ENCODE measurements around the gene ARHGEF11. TPM values are rescaled to one million over a fixed set of nuclear protein-coding genes. Genes with fewer than 3 reads are reported as not detected.

Gene ARHGEF11
- total RNA-seq, 1 donor from 2014 or later = 43.7 TPM

GRCh38 chr1:156942576-156942975 is 103.0 kb downstream of the ARHGEF11 start:
- H3K4me1 Mint-ChIP-seq (ENCODE audit: unreplicated experiment) = no peaks in the 10 kb centered on the region
- H3K36me3 Mint-ChIP-seq = peaks cover 35% of the 10 kb centered on the region
- no peaks in the 10 kb centered on the region for H3K27me3 Mint-ChIP-seq
- TF ChIP-seq, protein P1, sequence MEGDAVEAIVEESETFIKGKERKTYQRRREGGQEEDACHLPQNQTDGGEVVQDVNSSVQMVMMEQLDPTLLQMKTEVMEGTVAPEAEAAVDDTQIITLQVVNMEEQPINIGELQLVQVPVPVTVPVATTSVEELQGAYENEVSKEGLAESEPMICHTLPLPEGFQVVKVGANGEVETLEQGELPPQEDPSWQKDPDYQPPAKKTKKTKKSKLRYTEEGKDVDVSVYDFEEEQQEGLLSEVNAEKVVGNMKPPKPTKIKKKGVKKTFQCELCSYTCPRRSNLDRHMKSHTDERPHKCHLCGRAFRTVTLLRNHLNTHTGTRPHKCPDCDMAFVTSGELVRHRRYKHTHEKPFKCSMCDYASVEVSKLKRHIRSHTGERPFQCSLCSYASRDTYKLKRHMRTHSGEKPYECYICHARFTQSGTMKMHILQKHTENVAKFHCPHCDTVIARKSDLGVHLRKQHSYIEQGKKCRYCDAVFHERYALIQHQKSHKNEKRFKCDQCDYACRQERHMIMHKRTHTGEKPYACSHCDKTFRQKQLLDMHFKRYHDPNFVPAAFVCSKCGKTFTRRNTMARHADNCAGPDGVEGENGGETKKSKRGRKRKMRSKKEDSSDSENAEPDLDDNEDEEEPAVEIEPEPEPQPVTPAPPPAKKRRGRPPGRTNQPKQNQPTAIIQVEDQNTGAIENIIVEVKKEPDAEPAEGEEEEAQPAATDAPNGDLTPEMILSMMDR (conservative IDR thresholded peaks at IDR 0.05) = no peak
- H3K27ac Mint-ChIP-seq = no peak overlapping the region
- H3K4me3 Mint-ChIP-seq = no peak overlapping the region
- no peak for DNase-seq (ENCODE audit: extremely low spot score, unreplicated experiment)
- no peaks in the 10 kb centered on the region for H3K9me3 Mint-ChIP-seq

DNA sequence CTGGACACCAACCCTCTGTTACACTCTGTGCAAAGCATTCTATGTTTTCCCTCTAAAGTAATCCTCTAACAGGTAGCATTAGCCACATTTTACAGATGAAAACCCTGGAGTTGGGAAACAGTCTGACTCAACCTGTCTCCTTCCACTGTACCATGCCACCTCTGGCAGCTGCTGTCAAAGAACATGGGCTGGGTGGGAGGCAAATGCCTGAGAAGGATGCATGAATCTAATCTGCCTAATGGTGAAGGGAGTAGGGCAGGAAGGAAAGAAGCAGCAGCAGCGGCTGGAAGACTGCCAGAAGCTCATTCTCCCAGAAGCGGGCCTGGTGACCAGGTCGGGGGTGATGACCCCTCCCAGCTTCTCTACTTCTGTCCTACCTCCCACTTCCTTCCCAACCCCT is 103.4 kb downstream of the ARHGEF11 start:
- H3K4me1 Mint-ChIP-seq (ENCODE audit: unreplicated experiment) = no peaks in the 10 kb centered on the region
- no peaks in the 10 kb centered on the region for H3K27me3 Mint-ChIP-seq
- TF ChIP-seq, protein P1 (conservative IDR thresholded peaks at IDR 0.05) = no peak
- no peak overlapping the region for H3K4me3 Mint-ChIP-seq
- H3K36me3 Mint-ChIP-seq = peaks cover 35% of the 10 kb centered on the region
- no peaks in the 10 kb centered on the region for H3K9me3 Mint-ChIP-seq
- no peak for DNase-seq (ENCODE audit: extremely low spot score, unreplicated experiment)
- H3K27ac Mint-ChIP-seq = no peak overlapping the region

DNA sequence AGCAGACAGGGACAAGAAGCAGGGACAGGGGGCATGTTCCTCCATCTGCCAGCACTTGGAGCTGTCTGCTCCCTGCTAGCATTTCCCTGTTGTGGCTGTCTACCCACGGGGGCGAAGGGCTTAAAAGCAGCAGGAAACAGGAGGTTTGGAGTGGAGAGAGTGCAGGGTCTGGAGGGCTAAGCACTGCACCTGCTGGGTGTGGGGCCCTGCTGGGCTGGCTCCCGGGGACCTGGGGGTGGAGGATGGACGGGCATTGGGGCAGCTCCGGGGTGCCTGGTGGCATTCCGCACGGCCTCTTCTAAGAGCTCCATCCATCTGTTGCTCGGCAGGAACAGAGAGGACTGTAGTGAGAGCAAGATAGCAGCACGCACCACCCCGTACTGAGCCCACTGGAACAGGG is 103.9 kb downstream of the ARHGEF11 start:
- H3K9me3 Mint-ChIP-seq = no peaks in the 10 kb centered on the region
- peaks cover 35% of the 10 kb centered on the region for H3K36me3 Mint-ChIP-seq
- no peak for DNase-seq (ENCODE audit: extremely low spot score, unreplicated experiment)
- no peak overlapping the region for H3K4me3 Mint-ChIP-seq
- TF ChIP-seq, protein P1 (conservative IDR thresholded peaks at IDR 0.05) = no peak
- no peaks in the 10 kb centered on the region for H3K4me1 Mint-ChIP-seq (ENCODE audit: unreplicated experiment)
- no peak overlapping the region for H3K27ac Mint-ChIP-seq
- no peaks in the 10 kb centered on the region for H3K27me3 Mint-ChIP-seq

DNA sequence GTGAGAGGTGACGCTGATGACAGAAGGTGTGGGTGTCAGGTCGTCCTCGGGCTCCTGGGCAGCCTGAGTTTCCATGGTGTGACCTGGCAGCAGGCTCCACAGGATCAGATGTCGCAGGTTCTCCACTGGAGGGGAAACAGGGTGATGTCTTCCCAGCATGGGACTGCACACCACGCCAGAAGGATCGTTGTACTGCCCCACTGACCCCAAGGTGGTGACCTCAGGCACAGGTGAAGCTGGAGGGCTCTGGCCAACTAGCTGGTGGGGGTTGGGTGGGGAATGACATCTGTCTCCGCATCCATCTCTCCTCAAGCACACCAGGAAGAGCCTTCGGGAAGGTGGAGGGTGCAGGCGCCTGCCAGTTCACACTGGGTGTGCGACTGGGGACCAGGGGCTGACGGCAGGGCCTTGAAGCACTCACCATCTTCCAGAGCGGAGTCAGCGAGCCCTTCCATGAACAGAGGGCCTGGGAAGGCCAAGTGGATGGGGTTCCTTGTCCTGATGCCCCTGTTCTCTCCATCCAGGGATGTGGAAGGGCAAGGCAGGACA is 105.7 kb downstream of the ARHGEF11 start:
- Mint-ChIP-seq H3K27me3 (no peaks in the 10 kb centered on the region), H3K36me3 (peaks cover 27% of the 10 kb centered on the region), H3K4me1 (ENCODE audit: unreplicated experiment) (no peaks in the 10 kb centered on the region), H3K4me3 (no peak overlapping the region), H3K27ac (no peak overlapping the region), H3K9me3 (no peaks in the 10 kb centered on the region)
- no peak for DNase-seq (ENCODE audit: extremely low spot score, unreplicated experiment)
- TF ChIP-seq, protein P1 (conservative IDR thresholded peaks at IDR 0.05) = no peak

DNA sequence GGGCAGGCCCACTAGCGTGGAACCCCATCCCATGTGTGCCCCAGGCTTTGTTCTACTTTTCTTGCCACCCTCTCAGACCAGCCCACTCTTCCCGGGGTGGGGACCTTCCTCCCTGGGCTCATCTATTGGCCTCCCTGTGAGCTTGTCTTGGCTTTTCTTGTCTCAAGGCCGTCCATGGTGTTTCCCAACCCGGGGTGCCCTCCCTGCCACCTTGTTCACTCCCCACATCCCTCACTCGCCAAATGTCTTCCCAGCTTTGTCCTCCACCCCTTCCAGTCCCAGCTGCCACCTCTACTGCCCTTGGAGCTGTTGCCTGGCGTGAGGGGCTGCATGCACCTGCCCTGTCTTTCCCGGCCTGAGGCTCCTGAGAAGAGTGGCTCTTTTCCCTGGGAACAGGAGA is 106.7 kb downstream of the ARHGEF11 start:
- TF ChIP-seq, protein P1 (conservative IDR thresholded peaks at IDR 0.05) = no peak
- no peak overlapping the region for H3K4me3 Mint-ChIP-seq
- H3K27ac Mint-ChIP-seq = no peak overlapping the region
- H3K27me3 Mint-ChIP-seq = no peaks in the 10 kb centered on the region
- H3K9me3 Mint-ChIP-seq = no peaks in the 10 kb centered on the region
- no peak for DNase-seq (ENCODE audit: extremely low spot score, unreplicated experiment)
- H3K36me3 Mint-ChIP-seq = peaks cover 21% of the 10 kb centered on the region
- H3K4me1 Mint-ChIP-seq (ENCODE audit: unreplicated experiment) = no peaks in the 10 kb centered on the region

DNA sequence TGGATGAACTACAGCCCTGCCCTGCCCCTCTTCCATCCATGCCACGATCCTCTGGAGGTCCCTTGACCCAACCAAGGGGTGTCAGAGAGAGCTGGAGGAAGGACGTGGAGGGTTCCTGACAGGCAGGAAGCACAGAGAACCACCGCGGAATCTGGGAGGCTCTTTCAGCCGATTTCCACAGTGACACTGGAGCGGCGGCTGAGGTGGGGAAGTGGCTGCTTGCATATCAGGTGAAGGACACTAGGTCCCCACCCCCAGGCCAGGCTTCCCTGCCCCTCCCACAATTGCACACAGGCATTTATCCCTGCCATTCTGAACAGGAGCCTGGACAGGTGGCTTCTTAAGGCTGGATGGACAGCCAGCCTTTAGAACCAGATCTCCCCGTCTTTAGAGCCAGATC is 107.7 kb downstream of the ARHGEF11 start:
- Mint-ChIP-seq H3K4me3 (no peak overlapping the region), H3K27ac (no peak overlapping the region), H3K27me3 (peaks cover 3% of the 10 kb centered on the region), H3K36me3 (peaks cover 20% of the 10 kb centered on the region), H3K9me3 (no peaks in the 10 kb centered on the region), H3K4me1 (ENCODE audit: unreplicated experiment) (peaks cover 3% of the 10 kb centered on the region)
- TF ChIP-seq, protein P1 (conservative IDR thresholded peaks at IDR 0.05) = no peak
- no peak for DNase-seq (ENCODE audit: extremely low spot score, unreplicated experiment)
